Naive thymus-derived CD4-positive, alpha-beta T cell (primary cell): ENCODE data around the gene S100A7. TPM values are rescaled to one million over a fixed set of nuclear protein-coding genes. Genes with fewer than 3 reads are reported as not detected.

Experiments
- ATAC-seq: fragments of 150-1000 bp; cut with Tn5 transposase; 2 replicates; pipeline ENCODE4 v1.10.0; 2021; ENCODE audit warnings: mild to moderate bottlenecking, moderate library complexity
- CTCF ChIA-PET: fragments of 350-600 bp; sonication (Branson Sonifier 250); formaldehyde crosslinking; loops from one replicate; lab custom pipeline; 2021; ENCODE audit warnings: antibody characterized with exemption; lab: Charles Lee
- POLR2A ChIA-PET: fragments of 350-600 bp; sonication (Branson Sonifier 250); formaldehyde crosslinking; loops from one replicate; lab custom pipeline; 2021; ENCODE audit warnings: antibody characterized with exemption, inconsistent platforms; lab: Charles Lee
- DNase-seq, 9 donors: peaks; one replicate each; pipeline versions ENCODE4 v3.0.0 to v3.0.0-alpha.2; 2020 to 2022; ENCODE audit warnings: mixed read lengths in 1 of 9
- H3K27ac ChIP-seq: one replicate; pipeline ENCODE4 v1.7.0; 2013; ENCODE audit warnings: mild to moderate bottlenecking, low read depth, low read length, moderate library complexity
- H3K27me3 ChIP-seq, 2 donors: one replicate each; pipeline ENCODE4 v1.7.0; 2013; ENCODE audit warnings: low read length in 2 of 2, mild to moderate bottlenecking in 2 of 2, moderate library complexity in 2 of 2; ENCODE audit not compliant: control insufficient read depth in 2 of 2, insufficient read depth in 2 of 2
- H3K36me3 ChIP-seq, 3 experiments: 1 replicate in 2 of 3; 2 replicates in 1 of 3; pipeline ENCODE4 v1.7.0; 2013; ENCODE audit warnings: low read length in 3 of 3, mild to moderate bottlenecking in 3 of 3, moderate library complexity in 1 of 3; ENCODE audit not compliant: insufficient read depth in 3 of 3, control insufficient read depth in 2 of 3
- H3K4me1 ChIP-seq, 2 donors: one replicate each; pipeline ENCODE4 v1.7.0; 2013; ENCODE audit warnings: low read length in 2 of 2, mild to moderate bottlenecking in 2 of 2, moderate library complexity in 1 of 2; ENCODE audit not compliant: control insufficient read depth in 2 of 2, insufficient read depth in 2 of 2
- H3K4me3 ChIP-seq: 2 replicates; pipeline ENCODE4 v1.7.0; 2013; ENCODE audit warnings: mild to moderate bottlenecking, low read length
- H3K9me3 ChIP-seq, 3 experiments: 1 replicate in 2 of 3; 2 replicates in 1 of 3; pipeline ENCODE4 v1.7.0; 2013; ENCODE audit warnings: low read length in 3 of 3; ENCODE audit not compliant: control insufficient read depth in 2 of 3
- H3K27ac Mint-ChIP-seq, 9 donors: one replicate each; pipeline ENCODE4 v1.8.0; 2020 to 2022; ENCODE audit warnings: mixed read lengths in 9 of 9, mild to moderate bottlenecking in 8 of 9, moderate library complexity in 5 of 9, inconsistent platforms in 2 of 9
- H3K27me3 Mint-ChIP-seq, 5 donors: one replicate each; pipeline ENCODE4 v1.8.0; 2021 to 2022; ENCODE audit warnings: mixed read lengths in 5 of 5, mild to moderate bottlenecking in 1 of 5
- H3K36me3 Mint-ChIP-seq, 5 donors: one replicate each; pipeline ENCODE4 v1.8.0; 2020 to 2022; ENCODE audit warnings: mixed read lengths in 5 of 5, mild to moderate bottlenecking in 3 of 5, inconsistent platforms in 1 of 5
- H3K4me1 Mint-ChIP-seq, 7 donors: one replicate each; pipeline ENCODE4 v1.8.0; 2020 to 2022; ENCODE audit warnings: mixed read lengths in 7 of 7, mild to moderate bottlenecking in 3 of 7, inconsistent platforms in 1 of 7
- H3K4me3 Mint-ChIP-seq, 10 donors: one replicate each; pipeline ENCODE4 v1.8.0; 2020 to 2022; ENCODE audit warnings: mild to moderate bottlenecking in 10 of 10, mixed read lengths in 10 of 10, moderate library complexity in 6 of 10, inconsistent platforms in 2 of 10
- H3K9me3 Mint-ChIP-seq, 11 donors: one replicate each; pipeline ENCODE4 v1.8.0; 2020 to 2022; ENCODE audit warnings: mixed read lengths in 11 of 11, mild to moderate bottlenecking in 4 of 11, inconsistent platforms in 1 of 11, moderate library complexity in 1 of 11
- intact Hi-C, 2 donors: fragments of 100-400 bp; cut with micrococcal nuclease; formaldehyde crosslinking; loops; one replicate each; pipeline ENCODE4 v1.15.1; 2023
- polyA plus RNA-seq, 2 donors: library from polyadenylated mRNA; unstranded; fragments of 300-500 nt; fragmentation: Illumina TruSeq; gene quantifications; one replicate each; pipeline ENCODE4 v1.2.3, GENCODE V29; 2021
- total RNA-seq, 6 experiments: library from RNA in 5 of 6; stranded (reverse) in 5 of 6; gene quantifications; 1 replicate in 5 of 6; 2 replicates in 1 of 6; pipeline ENCODE4 v1.2.3 and lab custom pipeline; 2021 to 2026

The S100A7 gene
- total and polyA plus RNA-seq, 7 experiments from 2014 or later: not detected

- Histone ChIP-seq H3K27me3 (no peaks in the 10 kb centered on the region), H3K9me3 (no peaks in the 10 kb centered on the region), H3K4me3 (no peak overlapping the region), H3K27ac (no peak overlapping the region), H3K4me1 (no peaks in the 10 kb centered on the region), H3K36me3 (no peaks in the 10 kb centered on the region)
- Mint-ChIP-seq H3K27me3 (peaks cover 5 to 43% (median 27%) of the 10 kb centered on the region in 5 donors), H3K9me3 (peaks cover 0 to 2% (median 0%) of the 10 kb centered on the region in 11 donors), H3K36me3 (no peaks in the 10 kb centered on the region), H3K4me1 (no peaks in the 10 kb centered on the region), H3K4me3 (no peak overlapping the region), H3K27ac (no peak overlapping the region)
- POLR2A ChIA-PET: no interaction called here
- no peak for DNase-seq
- no peak for ATAC-seq
- intact Hi-C loops: no loop called here
- CTCF ChIA-PET: no interaction called here
These were observed 30.3 kb downstream of the S100A7 start for GRCh38 chr1:153430166-153430553.

- Histone ChIP-seq H3K4me3 (no peak overlapping the region), H3K27me3 (no peaks in the 10 kb centered on the region), H3K36me3 (no peaks in the 10 kb centered on the region), H3K9me3 (no peaks in the 10 kb centered on the region), H3K4me1 (no peaks in the 10 kb centered on the region), H3K27ac (no peak overlapping the region)
- intact Hi-C loops: no loop called here
- CTCF ChIA-PET: no interaction called here
- Mint-ChIP-seq H3K36me3 (no peaks in the 10 kb centered on the region), H3K4me3 (no peak overlapping the region), H3K9me3 (peaks cover 0 to 2% (median 0%) of the 10 kb centered on the region in 11 donors), H3K27ac (no peak overlapping the region), H3K4me1 (no peaks in the 10 kb centered on the region), H3K27me3 (peaks cover 5 to 49% (median 34%) of the 10 kb centered on the region in 5 donors)
- no peak for ATAC-seq
- POLR2A ChIA-PET: no interaction called here
- DNase-seq: no peak
These were observed 30.9 kb downstream of the S100A7 start for GRCh38 chr1:153429266-153430165.

GRCh38 chr1:153428791-153429190 lies 31.7 kb downstream of the S100A7 start:
- no peaks in the 10 kb centered on the region for H3K4me1 ChIP-seq
- no peak overlapping the region for H3K4me3 ChIP-seq
- H3K27ac ChIP-seq: no peak overlapping the region
- intact Hi-C loops: no loop called here
- no peaks in the 10 kb centered on the region for H3K27me3 ChIP-seq
- H3K9me3 ChIP-seq: no peaks in the 10 kb centered on the region
- H3K4me1 Mint-ChIP-seq: no peaks in the 10 kb centered on the region
- no peak for ATAC-seq
- H3K36me3 Mint-ChIP-seq: no peaks in the 10 kb centered on the region
- no peak overlapping the region for H3K27ac Mint-ChIP-seq
- ChIA-PET POLR2A (no interaction called here), CTCF (no interaction called here)
- no peaks in the 10 kb centered on the region for H3K36me3 ChIP-seq
- H3K27me3 Mint-ChIP-seq: peaks cover 5 to 55% (median 40%) of the 10 kb centered on the region in 5 donors
- no peak overlapping the region for H3K4me3 Mint-ChIP-seq
- no peak for DNase-seq
- peaks cover 0 to 2% (median 0%) of the 10 kb centered on the region in 11 donors for H3K9me3 Mint-ChIP-seq

GRCh38 chr1:153428073-153428638 lies 32.3 kb downstream of the S100A7 start:
- H3K9me3 ChIP-seq: no peaks in the 10 kb centered on the region
- H3K27ac ChIP-seq: no peak overlapping the region
- DNase-seq (no peak), ATAC-seq (no peak)
- Mint-ChIP-seq H3K4me3 (no peak overlapping the region), H3K27me3 (peaks cover 5 to 52% (median 40%) of the 10 kb centered on the region in 5 donors), H3K9me3 (peaks cover 0 to 2% (median 0%) of the 10 kb centered on the region in 11 donors), H3K36me3 (no peaks in the 10 kb centered on the region), H3K27ac (no peak overlapping the region), H3K4me1 (no peaks in the 10 kb centered on the region)
- ChIA-PET POLR2A (no interaction called here), CTCF (no interaction called here)
- intact Hi-C loops: no loop called here
- no peaks in the 10 kb centered on the region for H3K36me3 ChIP-seq
- no peak overlapping the region for H3K4me3 ChIP-seq
- no peaks in the 10 kb centered on the region for H3K4me1 ChIP-seq
- no peaks in the 10 kb centered on the region for H3K27me3 ChIP-seq

GRCh38 chr1:153426809-153427208 lies 33.6 kb downstream of the S100A7 start:
- no peaks in the 10 kb centered on the region for H3K9me3 ChIP-seq
- Mint-ChIP-seq H3K4me1 (no peaks in the 10 kb centered on the region), H3K4me3 (no peak overlapping the region), H3K27ac (no peak overlapping the region), H3K9me3 (peaks cover 0 to 2% (median 0%) of the 10 kb centered on the region in 11 donors), H3K36me3 (no peaks in the 10 kb centered on the region), H3K27me3 (peaks cover 5 to 52% (median 44%) of the 10 kb centered on the region in 5 donors)
- no peak overlapping the region for H3K27ac ChIP-seq
- H3K4me3 ChIP-seq: no peak overlapping the region
- ATAC-seq (no peak), DNase-seq (no peak)
- ChIA-PET CTCF (no interaction called here), POLR2A (no interaction called here)
- H3K36me3 ChIP-seq: no peaks in the 10 kb centered on the region
- H3K4me1 ChIP-seq: no peaks in the 10 kb centered on the region
- no peaks in the 10 kb centered on the region for H3K27me3 ChIP-seq
- intact Hi-C loops: no loop called here

- Mint-ChIP-seq H3K36me3 (peaks cover 0 to 5% (median 0%) of the 10 kb centered on the region in 5 donors), H3K27ac (no peak overlapping the region), H3K27me3 (peaks cover 5 to 69% (median 63%) of the 10 kb centered on the region in 5 donors), H3K9me3 (peaks cover 0 to 6% (median 0%) of the 10 kb centered on the region in 11 donors), H3K4me1 (peaks cover 0 to 1% (median 0%) of the 10 kb centered on the region in 7 donors), H3K4me3 (no peak overlapping the region)
- Histone ChIP-seq H3K36me3 (no peaks in the 10 kb centered on the region), H3K4me3 (no peak overlapping the region), H3K27ac (no peak overlapping the region), H3K27me3 (no peaks in the 10 kb centered on the region), H3K4me1 (no peaks in the 10 kb centered on the region), H3K9me3 (no peaks in the 10 kb centered on the region)
- ChIA-PET POLR2A (interaction anchor here (0.7 kb wide), 1 partner anchor 14 kb away, joined by 5 read pairs; no protein-coding TSS in a partner anchor), CTCF (no interaction called here)
- peak; percentile 24 to 69 (median 58) for DNase-seq
- intact Hi-C loops: loop anchor here (1.0 kb wide), 1 partner anchor 30 kb away; no protein-coding TSS in a partner anchor
- ATAC-seq: peak; percentile 52
These were observed 37.9 kb downstream of the S100A7 start for GRCh38 chr1:153422450-153423068.
